Measurements from ENCODE around the gene LENG8. TPM values are rescaled to one million over a fixed set of nuclear protein-coding genes. Genes with fewer than 3 reads are reported as not detected.
A peak's percentile ranks its signal among the peaks of the same experiment; 100 is the strongest.

The LENG8 gene
- total and polyA plus RNA-seq, 10 of the 15 experiments (the other 5 are each of a cell fraction or from before 2014, with no cell fraction given) = 2.3 to 145 (median 34.4) TPM

- no TSS peak for BruUV-seq (replicated peaks)
- RAD21 ChIA-PET (ENCODE audit: unreplicated experiment) = no interaction called here
These were observed 3.0 kb downstream of the LENG8 start for GRCh38 chr19:54451997-54452396.

GRCh38 chr19:54452626-54453025 lies 3.6 kb downstream of the LENG8 start:
- Histone ChIP-seq H3K4me2 (ENCODE audit: control insufficient read depth, insufficient read depth) (no peak overlapping the region), H3K27me3 (replicated peaks in 1 of 2; ENCODE audit: control insufficient read depth in 2 of 2, insufficient read depth in 2 of 2, low read length in 1 of 2) (no peaks in the 10 kb centered on the region), H4K20me1 (ENCODE audit: control insufficient read depth, insufficient read depth) (peaks cover 7% of the 10 kb centered on the region), H3K36me3 (ENCODE audit: control insufficient read depth in 2 of 2, insufficient read depth in 2 of 2, low read length in 1 of 2) (peaks cover 15 to 48% of the 10 kb centered on the region in 2 experiments), H3K79me2 (ENCODE audit: control insufficient read depth, insufficient read depth, low read length) (peaks cover 46% of the 10 kb centered on the region), H3K4me3 (no peak overlapping the region), H3K27ac (ENCODE audit: control insufficient read depth, insufficient read depth) (no peak overlapping the region), H3K4me1 (ENCODE audit: control insufficient read depth, insufficient read depth, low read length) (no peaks in the 10 kb centered on the region), H3K9ac (ENCODE audit: control insufficient read depth, insufficient read depth, low read length) (no peak overlapping the region), H3K9me3 (replicated peaks; ENCODE audit: control insufficient read depth, insufficient read depth, low read length) (no peaks in the 10 kb centered on the region), H2AFZ (ENCODE audit: control insufficient read depth, low read depth, low read length) (no peak overlapping the region)
- in situ Hi-C loops (cut with MboI) (no loop called here), intact Hi-C loops (cut with micrococcal nuclease; ENCODE audit: unreplicated experiment) (no loop called here)
- RAD21 ChIA-PET (ENCODE audit: unreplicated experiment) = no interaction called here
- SMC1A ChIA-PET (ENCODE audit: uncharacterized antibody, unreplicated experiment) = no interaction called here
- no TSS peak for BruUV-seq (replicated peaks)
- whole genome bisulfite sequencing (ENCODE audit: insufficient coverage, insufficient replicate concordance, low lambda C conversion rate, missing lambda C conversion rate) = 99% methylated on average over 11 of the region's 11 CpGs
- POLR2A ChIA-PET = no interaction called here
- ATAC-seq = no peak
- DNase-seq (ENCODE audit: low read depth, low spot score) = no peak
- no peak for FAIRE-seq
- CTCF ChIA-PET = interaction anchor here (0.8 kb wide), 1 partner anchor 201 kb away, joined by 3 read pairs; no protein-coding TSS in a partner anchor
- TF ChIP-seq CBFB (IDR thresholded peaks at IDR 0.05; ENCODE audit: low read depth) (no peak), HCFC1 (IDR thresholded peaks at IDR 0.05; ENCODE audit: low read length) (no peak), ZBTB40 (IDR thresholded peaks at IDR 0.05; ENCODE audit: borderline replicate concordance) (no peak), DPF2 (IDR thresholded peaks at IDR 0.05) (no peak), ZNF687 (IDR thresholded peaks at IDR 0.05) (no peak), GABPA (IDR thresholded peaks at IDR 0.05; ENCODE audit: low read depth) (no peak), NBN (IDR thresholded peaks at IDR 0.05) (no peak)

More at GRCh38 chr19:54451997-54452396, 3.0 kb downstream of the LENG8 start:
- WGBS (ENCODE audit: insufficient coverage, insufficient replicate concordance, low lambda C conversion rate, missing lambda C conversion rate) = 87% methylated on average over 4 of the region's 11 CpGs
- POLR2A ChIA-PET = no interaction called here
- Histone ChIP-seq H3K4me3 (no peak overlapping the region), H3K9ac (ENCODE audit: control insufficient read depth, insufficient read depth, low read length) (no peak overlapping the region), H3K9me3 (replicated peaks; ENCODE audit: control insufficient read depth, insufficient read depth, low read length) (no peaks in the 10 kb centered on the region), H3K36me3 (ENCODE audit: control insufficient read depth in 2 of 2, insufficient read depth in 2 of 2, low read length in 1 of 2) (peaks cover 15 to 45% of the 10 kb centered on the region in 2 experiments), H4K20me1 (ENCODE audit: control insufficient read depth, insufficient read depth) (peaks cover 7% of the 10 kb centered on the region), H3K79me2 (ENCODE audit: control insufficient read depth, insufficient read depth, low read length) (peaks cover 53% of the 10 kb centered on the region), H3K27ac (ENCODE audit: control insufficient read depth, insufficient read depth) (no peak overlapping the region), H3K4me1 (ENCODE audit: control insufficient read depth, insufficient read depth, low read length) (no peaks in the 10 kb centered on the region), H2AFZ (ENCODE audit: control insufficient read depth, low read depth, low read length) (no peak overlapping the region), H3K27me3 (replicated peaks in 1 of 2; ENCODE audit: control insufficient read depth in 2 of 2, insufficient read depth in 2 of 2, low read length in 1 of 2) (no peaks in the 10 kb centered on the region), H3K4me2 (ENCODE audit: control insufficient read depth, insufficient read depth) (peak overlapping the region; percentile 28; the same call in 1 of the 2 replicates)
- FAIRE-seq = no peak
- CTCF ChIA-PET = interaction anchor here (0.8 to 1.5 kb wide), 3 partner anchors 12 to 202 kb away, joined by 3 to 4 read pairs (median 3); partner anchors contain the start of gene LENG9
- in situ Hi-C loops (cut with MboI) = no loop called here
- SMC1A ChIA-PET (ENCODE audit: uncharacterized antibody, unreplicated experiment) = no interaction called here
- intact Hi-C loops (cut with micrococcal nuclease; ENCODE audit: unreplicated experiment) = no loop called here
- DNase-seq (ENCODE audit: low read depth, low spot score) = no peak
- no peak for ATAC-seq
- TF ChIP-seq RB1 (IDR thresholded peaks at IDR 0.05; ENCODE audit: borderline replicate concordance) (no peak), SREBF1 (IDR thresholded peaks at IDR 0.05; ENCODE audit: low read length) (no peak), ZNF24 (IDR thresholded peaks at IDR 0.05) (no peak), BHLHE40 (IDR thresholded peaks at IDR 0.05; ENCODE audit: borderline replicate concordance in 1 of 2, low read depth in 2 of 2, low read length in 1 of 2) (no peak), NBN (IDR thresholded peaks at IDR 0.05) (no peak), ZBED1 (IDR thresholded peaks at IDR 0.05; ENCODE audit: borderline replicate concordance) (no peak), POU2F2 (IDR thresholded peaks at IDR 0.05; ENCODE audit: borderline replicate concordance, low read depth, low read length) (no peak), GABPA (IDR thresholded peaks at IDR 0.05; ENCODE audit: low read depth) (no peak), CBX3 (IDR thresholded peaks at IDR 0.05; ENCODE audit: borderline replicate concordance, low read depth) (no peak), BACH1 (IDR thresholded peaks at IDR 0.05; ENCODE audit: borderline replicate concordance) (no peak), STAT1 (conservative IDR thresholded peaks at IDR 0.05) (no peak)

All from GM12878 (cell line).